KOPT-K1 (cell line): ENCODE measurements around the gene CPSF3.
"Not testable (repeated sequence)": the region's sequence is repeated elsewhere in the genome, so short reads cannot be mapped to it uniquely, and the experiment has no call there.

Source experiments
- H3K27ac ChIP-seq: fragments of 200-600 bp; sonication (generic); 2 replicates; pipeline ENCODE4 v1.5.1; 2016; ENCODE audit warnings: antibody characterized with exemption, mild to moderate bottlenecking, low read depth, low read length; ENCODE audit not compliant: poor library complexity, severe bottlenecking
- H3K36me3 ChIP-seq: fragments of 200-600 bp; sonication (generic); 2 replicates; pipeline ENCODE4 v1.5.1; 2017; ENCODE audit warnings: antibody characterized with exemption, mild to moderate bottlenecking, low read length, moderate library complexity; ENCODE audit not compliant: insufficient read depth
- H3K9me3 ChIP-seq: fragments of 200-600 bp; sonication (generic); 2 replicates; pipeline ENCODE4 v1.5.1; 2017; ENCODE audit warnings: antibody characterized with exemption, low read length, mild to moderate bottlenecking; ENCODE audit not compliant: insufficient read depth, poor library complexity, severe bottlenecking

Gene CPSF3

DNA sequence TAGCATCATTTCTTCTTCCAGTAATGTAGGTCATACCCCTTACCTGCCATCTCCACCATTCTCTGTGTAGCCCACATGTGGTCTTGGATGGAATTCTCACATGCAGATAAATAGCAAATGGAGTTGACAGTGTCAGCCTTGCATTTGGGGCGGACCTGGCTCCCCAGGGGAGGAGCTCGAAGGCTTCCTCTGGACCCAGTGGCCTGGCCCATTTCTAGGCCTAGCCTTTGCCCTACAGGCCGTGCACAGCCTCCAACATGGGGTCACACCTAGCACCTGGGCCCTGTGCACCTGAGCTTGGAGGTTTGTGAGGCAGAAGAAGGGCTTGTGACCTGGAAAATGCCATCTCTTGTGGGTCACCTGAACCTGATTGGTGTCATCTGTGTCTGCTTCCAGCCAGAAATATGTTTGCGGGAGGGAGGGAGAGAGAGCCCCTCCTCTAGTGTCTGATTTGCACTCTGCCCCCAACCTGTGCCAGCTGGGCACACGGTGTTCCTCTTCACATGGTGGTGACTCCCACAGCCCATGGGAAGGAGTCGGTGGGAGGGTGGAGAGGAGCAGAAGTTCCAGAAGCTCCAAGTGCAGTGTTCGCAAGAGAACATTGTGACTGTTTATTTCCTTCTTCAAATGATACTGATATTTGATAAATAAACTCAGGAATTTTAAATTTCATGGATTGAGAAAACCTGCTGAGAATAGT, 33.2 kb upstream of the CPSF3 start:
- H3K27ac ChIP-seq, result no peak overlapping the region
- no peaks in the 10 kb centered on the region for H3K9me3 ChIP-seq
- H3K36me3 ChIP-seq, result no peaks in the 10 kb centered on the region

GRCh38 chr2:9390991-9391390, 32.5 kb upstream of the CPSF3 start:
- Histone ChIP-seq H3K9me3 (no peaks in the 10 kb centered on the region), H3K36me3 (no peaks in the 10 kb centered on the region), H3K27ac (no peak overlapping the region)

DNA sequence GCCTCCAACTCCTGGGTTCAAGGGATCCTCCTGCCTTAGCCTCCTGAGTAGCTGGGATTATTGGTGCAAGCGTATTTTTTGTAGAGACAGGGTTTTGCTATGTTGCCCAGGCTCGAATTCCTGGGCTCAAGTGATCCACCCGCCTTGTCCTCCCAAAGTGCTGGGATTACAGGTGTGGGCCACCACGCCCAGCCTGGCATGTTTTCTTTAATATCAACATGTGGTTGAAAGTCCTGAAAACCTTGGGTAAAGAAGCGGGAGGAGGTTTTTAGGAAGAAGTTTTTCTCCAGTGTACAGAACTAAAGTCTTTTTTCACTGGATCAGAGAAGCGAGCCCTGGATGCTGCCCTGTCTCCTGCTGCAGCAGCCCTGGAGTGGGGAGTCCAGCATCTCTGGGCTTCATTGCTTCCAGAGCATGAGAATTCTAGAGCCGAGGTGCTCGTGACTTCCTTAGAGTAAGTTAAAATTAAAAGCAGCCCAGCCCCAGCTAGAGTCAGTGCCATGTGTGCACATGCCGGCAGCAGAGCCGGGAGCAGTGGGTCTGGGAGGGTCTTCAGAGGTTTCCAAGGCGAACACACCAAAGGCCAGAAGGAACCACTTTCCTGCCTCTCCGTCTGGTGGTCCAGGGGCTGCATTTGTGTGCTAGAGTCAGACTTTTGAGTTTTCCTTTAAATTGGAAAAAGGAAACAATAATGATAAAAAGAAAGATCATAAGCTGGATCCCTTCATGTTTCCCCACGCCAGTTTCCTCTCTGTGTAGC, 31.3 kb upstream of the CPSF3 start:
- no peaks in the 10 kb centered on the region for H3K36me3 ChIP-seq
- no peak overlapping the region for H3K27ac ChIP-seq
- no peaks in the 10 kb centered on the region for H3K9me3 ChIP-seq

GRCh38 chr2:9392898-9393765, 30.3 kb upstream of the CPSF3 start:
- H3K36me3 ChIP-seq, result no peaks in the 10 kb centered on the region
- H3K27ac ChIP-seq, result no peak overlapping the region
- no peaks in the 10 kb centered on the region for H3K9me3 ChIP-seq

GRCh38 chr2:9394816-9395215, 28.6 kb upstream of the CPSF3 start:
- Histone ChIP-seq H3K36me3 (no peaks in the 10 kb centered on the region), H3K9me3 (no peaks in the 10 kb centered on the region), H3K27ac (no peak overlapping the region)

DNA sequence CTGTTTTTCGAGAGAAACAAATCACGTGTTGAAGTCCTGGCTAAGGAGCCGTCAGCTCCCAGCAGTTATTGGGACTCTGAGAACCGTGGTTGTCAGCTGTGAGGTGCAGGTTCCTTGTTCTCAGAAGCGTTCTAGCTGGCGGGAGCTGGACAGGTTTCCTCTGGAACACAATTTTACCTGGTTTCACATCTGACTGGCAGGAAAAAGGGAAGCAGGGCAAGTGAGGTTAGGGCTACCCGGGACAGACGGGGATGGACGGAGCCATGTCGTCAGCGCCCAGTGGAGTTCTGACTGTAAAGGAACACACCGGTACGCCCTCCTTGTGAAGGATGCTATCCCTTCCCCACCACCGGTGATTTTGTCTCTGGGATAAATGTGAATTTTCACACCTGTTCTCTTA, 26.3 kb upstream of the CPSF3 start:
- H3K36me3 ChIP-seq, result no peaks in the 10 kb centered on the region
- no peaks in the 10 kb centered on the region for H3K9me3 ChIP-seq
- no peak overlapping the region for H3K27ac ChIP-seq

- not testable (repeated sequence) for H3K27ac ChIP-seq, H3K36me3 ChIP-seq, H3K9me3 ChIP-seq
Observed at GRCh38 chr2:9398251-9398650, 25.2 kb upstream of the CPSF3 start.

DNA sequence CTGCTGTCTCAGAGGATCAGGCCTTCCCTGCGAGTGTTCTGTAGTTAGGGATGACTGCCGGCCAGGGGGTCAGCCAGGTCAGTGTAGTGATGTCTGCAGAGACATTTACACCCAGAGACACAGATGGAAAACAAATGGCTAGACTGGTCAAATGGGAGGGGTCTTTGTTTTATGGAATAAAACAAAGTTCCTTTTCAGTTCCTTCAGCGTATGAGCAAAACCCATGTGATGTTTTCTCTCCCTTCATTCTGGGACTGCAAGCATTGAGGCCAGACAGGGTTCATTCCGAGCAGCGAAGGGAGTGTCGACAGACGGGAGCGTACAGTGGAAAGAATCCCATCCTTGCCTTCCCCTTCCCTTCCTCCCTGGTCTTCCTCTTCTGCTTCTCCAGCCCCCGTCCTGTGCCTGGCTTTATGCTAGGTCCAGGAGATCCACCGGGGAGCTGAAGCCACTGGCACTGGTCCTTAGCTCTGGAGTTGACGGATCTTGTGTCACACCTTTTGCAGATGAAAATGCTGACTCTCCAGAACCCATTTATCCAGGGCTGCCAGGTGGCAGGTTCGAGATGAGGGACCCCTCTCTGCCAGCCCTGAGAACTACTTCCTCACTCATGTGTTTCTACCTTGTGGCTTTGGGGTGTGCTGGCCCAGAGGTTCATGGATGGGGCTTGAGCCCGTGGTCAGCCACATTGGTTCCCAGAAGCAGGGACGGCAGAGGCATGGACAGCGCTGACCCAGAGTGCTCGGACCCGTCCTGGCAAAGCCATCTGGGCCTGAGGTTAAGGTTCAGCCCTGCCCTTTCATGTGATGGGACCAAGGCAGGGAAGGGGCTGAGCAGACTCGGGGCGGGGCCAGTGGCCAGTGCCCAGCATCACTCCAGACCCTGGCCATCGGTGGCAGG, 24.3 kb upstream of the CPSF3 start:
- H3K27ac ChIP-seq, result no peak overlapping the region
- H3K9me3 ChIP-seq, result no peaks in the 10 kb centered on the region
- no peaks in the 10 kb centered on the region for H3K36me3 ChIP-seq

- Histone ChIP-seq H3K36me3 (no peaks in the 10 kb centered on the region), H3K27ac (no peak overlapping the region), H3K9me3 (no peaks in the 10 kb centered on the region)
Observed at GRCh38 chr2:9400268-9401058, 23.0 kb upstream of the CPSF3 start.

GRCh38 chr2:9401059-9401547, 22.4 kb upstream of the CPSF3 start:
- Histone ChIP-seq H3K27ac (no peak overlapping the region), H3K36me3 (no peaks in the 10 kb centered on the region), H3K9me3 (no peaks in the 10 kb centered on the region)

GRCh38 chr2:9401646-9402371, 21.6 kb upstream of the CPSF3 start:
- H3K9me3 ChIP-seq, result no peaks in the 10 kb centered on the region
- H3K36me3 ChIP-seq, result peaks cover 6% of the 10 kb centered on the region
- no peak overlapping the region for H3K27ac ChIP-seq

DNA sequence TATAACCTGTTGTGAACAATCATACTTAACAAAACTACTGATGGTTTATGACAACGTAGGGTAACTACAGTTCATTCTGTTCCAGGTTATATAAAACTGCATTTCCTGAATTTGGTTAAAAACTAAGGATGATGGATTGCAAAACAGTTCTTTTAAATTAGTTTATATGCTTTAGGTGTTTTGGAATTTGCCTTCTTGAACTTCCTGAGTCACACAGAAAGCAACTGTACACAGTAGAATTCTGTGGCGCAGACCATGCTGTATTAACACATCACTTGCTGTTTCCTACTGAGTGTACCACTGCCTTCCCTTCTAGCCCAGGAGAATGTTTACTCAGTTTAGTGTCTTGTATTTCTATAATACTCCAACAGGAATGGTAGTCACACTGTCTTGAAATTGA, 19.5 kb upstream of the CPSF3 start:
- H3K9me3 ChIP-seq, result no peaks in the 10 kb centered on the region
- H3K27ac ChIP-seq, result no peak overlapping the region
- peaks cover 27% of the 10 kb centered on the region for H3K36me3 ChIP-seq

DNA sequence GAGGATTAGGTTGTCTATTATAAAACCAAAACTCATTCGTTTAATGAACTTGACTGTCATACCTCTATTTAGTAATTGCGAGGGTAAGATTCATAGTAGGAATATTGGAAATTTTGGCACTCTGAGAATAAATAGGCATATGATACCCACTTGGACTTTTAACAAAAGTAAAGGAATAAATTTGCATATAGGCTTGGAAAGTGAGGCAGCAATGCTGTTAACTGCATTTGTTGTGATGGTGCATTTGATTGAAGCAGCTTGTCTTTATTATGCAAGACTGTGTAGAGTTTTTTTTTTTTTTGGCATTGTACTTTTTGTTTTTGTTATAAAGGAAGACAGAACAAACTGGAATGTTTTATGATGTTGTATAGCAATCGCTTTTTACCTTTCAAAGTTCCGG, 19.0 kb upstream of the CPSF3 start:
- peaks cover 32% of the 10 kb centered on the region for H3K36me3 ChIP-seq
- no peaks in the 10 kb centered on the region for H3K9me3 ChIP-seq
- H3K27ac ChIP-seq, result no peak overlapping the region
